Stimulated activated CD8-positive, alpha-beta memory T cell treated with anti-CD3 and anti-CD28 coated beads, Interleukin-2, amount 100 ng/mL, for 48 hours (primary cell): Measurements from ENCODE around the gene PANK4.

Experiments used
- DNase-seq, 2 donors: peaks; one replicate each; pipeline ENCODE4 v3.0.0-alpha.2; 2020; ENCODE audit warnings: low read depth in 2 of 2

PANK4 gene

GRCh38 chr1:2512862-2513421 is 13.5 kb downstream of the PANK4 start:
- no peak for DNase-seq

- no peak for DNase-seq
Measured at GRCh38 chr1:2510366-2511155, 15.8 kb downstream of the PANK4 start.

DNA sequence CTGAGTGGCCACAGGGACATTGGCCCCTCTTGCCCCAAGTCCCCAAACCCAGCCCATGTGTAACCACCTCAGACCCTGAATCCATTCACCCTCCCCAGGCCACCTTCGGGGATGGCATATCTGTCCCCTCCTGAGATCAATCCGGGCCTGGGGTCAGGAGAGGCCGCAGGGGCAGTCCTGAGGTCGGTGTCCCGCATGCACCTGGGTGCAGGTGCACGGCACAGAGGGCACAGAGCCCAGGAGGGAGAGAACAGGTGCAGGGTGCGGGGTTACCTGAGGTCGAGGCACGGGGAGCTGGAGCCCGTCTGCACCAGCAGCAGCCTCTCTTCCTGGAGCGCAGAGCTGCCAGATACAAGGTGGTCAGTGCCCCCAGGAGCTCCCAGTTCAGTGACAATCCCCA is 16.8 kb downstream of the PANK4 start:
- no peak for DNase-seq

- no peak for DNase-seq
Measured at GRCh38 chr1:2508751-2509150, 17.6 kb downstream of the PANK4 start.

DNA sequence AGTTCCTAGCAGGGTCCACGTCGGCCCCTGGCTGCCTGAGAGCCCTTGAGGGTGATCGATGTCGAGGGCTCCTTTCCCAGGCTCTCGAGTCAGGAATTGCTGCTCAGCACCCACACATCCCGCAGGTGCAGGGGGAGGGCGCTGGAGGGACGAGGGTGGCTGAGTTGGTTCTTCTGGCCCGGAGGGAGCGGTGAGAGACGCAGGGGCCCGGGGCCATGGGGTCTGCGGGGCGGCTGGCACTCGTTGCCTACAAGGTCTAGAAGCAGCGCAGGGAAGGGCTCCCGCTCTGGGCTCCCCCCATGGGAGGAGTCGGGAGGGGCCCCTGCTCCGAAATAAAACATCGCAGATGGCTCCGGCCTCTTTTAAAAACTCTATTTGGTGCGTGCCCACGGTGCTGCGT is 18.2 kb downstream of the PANK4 start:
- DNase-seq = no peak

GRCh38 chr1:2507744-2508155 is 18.6 kb downstream of the PANK4 start:
- DNase-seq = no peak

DNA sequence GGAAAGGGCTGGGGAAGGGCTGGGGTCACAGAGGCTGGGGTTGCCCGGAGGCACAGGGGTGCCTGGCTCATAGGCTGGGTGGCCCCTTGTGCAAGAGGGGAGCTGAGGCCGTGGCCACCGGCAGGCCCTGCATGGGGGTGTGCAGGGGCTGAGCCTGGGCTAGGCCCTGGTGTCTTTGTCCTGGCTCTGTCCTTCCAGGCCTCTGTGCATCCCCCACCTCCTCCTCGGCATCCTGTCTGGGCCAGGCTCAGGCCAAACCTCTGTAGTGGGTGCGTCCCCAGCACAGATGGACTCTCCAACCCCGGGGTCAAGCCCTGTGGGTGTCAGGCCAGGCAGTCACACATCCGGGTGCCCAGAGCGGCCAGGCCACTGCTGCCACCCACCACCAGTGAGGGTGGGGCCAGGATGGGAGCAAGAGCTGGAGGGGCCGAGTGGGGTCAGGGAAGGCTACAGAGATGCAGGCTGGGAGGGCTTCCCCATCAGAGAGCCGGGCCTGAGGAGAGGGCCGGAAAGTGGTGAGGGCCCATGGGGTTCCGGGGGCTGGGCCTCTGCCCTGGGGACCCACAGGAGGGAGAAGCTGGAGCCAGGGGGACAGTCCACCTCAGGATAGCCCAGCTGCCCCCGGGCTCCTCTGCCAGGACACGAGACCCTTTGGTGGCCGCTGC is 19.4 kb downstream of the PANK4 start:
- DNase-seq = no peak

- DNase-seq = no peak
Measured at GRCh38 chr1:2506007-2506860, 20.2 kb downstream of the PANK4 start.

- DNase-seq = no peak
Measured at GRCh38 chr1:2505461-2505994, 20.9 kb downstream of the PANK4 start.

GRCh38 chr1:2504949-2505272 is 21.5 kb downstream of the PANK4 start:
- no peak for DNase-seq

DNA sequence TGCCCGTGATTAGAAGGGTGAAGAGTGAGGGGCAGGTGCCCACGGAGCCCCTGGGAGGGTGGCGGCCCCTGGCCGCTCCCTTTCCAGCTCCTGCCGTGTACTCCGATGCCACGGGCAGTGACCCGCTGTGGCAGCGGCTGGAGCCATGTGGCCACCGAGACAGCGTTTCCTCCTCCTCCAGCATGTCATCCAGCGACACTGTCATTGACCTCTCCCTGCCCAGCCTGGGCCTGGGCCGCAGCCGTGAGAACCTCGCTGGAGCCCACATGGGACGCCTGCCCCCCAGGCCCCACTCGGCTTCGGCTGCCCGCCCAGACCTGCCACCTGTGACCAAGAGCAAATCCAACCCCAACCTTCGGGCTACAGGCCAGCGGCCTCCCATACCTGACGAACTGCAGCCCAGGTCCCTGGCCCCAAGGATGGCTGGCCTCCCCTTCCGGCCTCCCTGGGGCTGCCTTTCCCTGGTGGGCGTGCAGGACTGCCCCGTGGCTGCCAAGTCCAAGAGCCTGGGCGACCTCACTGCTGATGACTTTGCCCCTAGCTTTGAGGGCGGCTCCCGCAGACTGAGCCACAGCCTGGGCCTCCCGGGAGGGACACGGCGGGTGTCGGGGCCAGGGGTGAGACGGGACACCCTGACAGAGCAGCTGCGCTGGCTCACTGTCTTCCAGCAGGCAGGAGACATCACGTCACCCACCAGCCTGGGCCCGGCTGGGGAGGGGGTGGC is 22.0 kb downstream of the PANK4 start:
- no peak for DNase-seq

DNA sequence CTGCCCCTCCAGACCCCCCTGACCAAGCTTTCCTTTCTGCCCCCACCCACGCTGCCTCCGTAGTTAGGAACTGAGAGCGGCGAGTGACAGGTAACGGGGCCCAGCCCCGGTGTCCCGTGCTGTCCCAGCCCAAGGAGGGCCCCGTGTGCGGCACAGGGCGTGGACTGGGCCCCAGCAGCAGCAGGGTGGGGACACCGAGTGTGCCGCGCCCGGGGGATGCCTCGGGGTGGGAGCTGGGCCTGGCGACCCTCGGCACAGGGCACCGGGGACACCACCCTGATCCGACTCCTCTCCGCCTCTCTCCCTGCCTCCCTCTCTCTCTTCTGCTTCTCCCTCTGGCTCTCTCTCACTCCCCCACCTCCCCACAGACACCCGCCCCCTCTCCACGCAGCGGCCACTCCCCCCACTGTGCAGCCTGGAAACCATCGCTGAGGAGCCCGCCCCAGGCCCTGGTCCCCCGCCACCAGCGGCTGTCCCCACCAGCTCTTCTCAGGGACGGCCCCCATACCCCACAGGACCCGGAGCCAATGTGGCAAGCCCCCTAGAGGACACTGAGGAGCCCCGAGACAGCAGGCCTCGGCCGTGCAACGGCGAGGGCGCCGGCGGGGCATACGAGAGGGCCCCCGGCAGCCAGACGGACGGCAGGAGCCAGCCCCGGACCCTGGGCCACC is 22.7 kb downstream of the PANK4 start:
- DNase-seq = no peak

DNA sequence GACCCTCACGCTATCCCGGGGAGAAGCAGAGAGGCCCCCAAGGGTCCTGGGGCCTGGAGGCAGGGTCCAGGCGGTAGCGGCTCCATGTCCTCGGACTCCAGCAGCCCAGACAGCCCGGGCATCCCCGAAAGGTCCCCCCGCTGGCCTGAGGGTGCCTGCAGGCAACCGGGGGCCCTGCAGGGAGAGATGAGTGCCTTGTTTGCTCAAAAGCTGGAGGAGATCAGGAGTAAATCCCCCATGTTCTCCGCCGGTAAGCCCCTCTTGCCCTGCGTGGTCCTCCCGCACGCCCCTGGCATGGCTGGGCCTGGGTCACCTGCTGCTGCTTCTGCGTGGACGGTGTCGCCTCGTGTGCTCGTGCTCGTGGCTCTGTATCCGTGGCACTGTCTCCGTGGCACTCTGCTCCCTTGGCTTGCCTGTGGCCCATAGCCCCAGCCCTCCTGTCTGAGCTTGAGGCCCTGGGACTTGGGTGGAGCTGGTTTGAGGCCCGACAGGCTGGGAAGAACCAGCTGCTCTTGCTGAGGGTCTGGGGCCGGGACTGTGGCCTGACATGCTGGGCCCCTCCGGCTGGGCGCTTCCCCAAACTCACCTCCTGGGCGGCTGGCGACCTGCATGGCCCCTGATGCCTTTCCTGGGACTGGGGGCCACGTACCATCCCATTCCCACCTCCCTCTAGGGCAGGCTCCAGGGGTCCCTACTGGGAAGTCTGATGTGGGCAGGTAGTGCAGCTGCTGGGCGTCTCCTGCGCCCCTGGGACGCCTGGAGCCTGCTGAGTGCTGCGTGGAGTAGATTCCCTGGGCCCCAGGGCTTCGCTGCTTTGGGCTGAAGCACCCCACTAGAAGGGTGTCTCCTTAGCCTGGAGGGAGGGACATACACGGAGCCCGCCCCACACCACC is 23.5 kb downstream of the PANK4 start:
- no peak for DNase-seq

DNA sequence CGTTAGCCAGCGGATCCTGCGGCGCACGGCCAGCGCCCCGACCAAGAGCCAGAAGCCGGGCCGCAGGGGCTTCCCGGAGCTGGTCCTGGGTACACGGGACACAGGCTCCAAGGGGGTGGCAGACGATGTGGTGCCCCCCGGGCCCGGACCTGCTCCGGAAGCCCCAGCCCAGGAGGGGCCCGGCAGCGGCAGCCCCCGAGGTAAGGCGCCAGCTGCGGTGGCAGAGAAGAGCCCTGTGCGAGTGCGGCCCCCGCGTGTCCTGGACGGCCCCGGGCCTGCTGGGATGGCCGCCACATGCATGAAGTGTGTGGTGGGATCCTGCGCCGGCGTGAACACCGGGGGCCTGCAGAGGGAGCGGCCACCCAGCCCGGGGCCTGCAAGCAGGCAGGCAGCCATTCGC is 24.2 kb downstream of the PANK4 start:
- no peak for DNase-seq

DNA sequence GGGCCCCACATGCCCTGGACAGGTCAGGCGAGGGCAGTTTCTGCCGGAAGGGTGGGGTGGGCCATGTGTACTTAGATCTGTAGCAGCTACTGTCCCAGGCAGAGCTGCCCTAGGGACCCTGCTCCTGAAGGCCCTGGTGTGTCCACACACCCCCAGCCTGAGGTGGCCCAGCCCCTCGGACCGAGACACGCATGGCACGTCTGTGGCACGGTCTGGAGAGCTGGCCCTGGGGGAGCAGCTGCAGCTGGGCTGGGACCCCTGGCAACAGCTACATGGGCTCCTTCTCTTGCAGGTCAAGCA is 24.6 kb downstream of the PANK4 start:
- no peak for DNase-seq

DNA sequence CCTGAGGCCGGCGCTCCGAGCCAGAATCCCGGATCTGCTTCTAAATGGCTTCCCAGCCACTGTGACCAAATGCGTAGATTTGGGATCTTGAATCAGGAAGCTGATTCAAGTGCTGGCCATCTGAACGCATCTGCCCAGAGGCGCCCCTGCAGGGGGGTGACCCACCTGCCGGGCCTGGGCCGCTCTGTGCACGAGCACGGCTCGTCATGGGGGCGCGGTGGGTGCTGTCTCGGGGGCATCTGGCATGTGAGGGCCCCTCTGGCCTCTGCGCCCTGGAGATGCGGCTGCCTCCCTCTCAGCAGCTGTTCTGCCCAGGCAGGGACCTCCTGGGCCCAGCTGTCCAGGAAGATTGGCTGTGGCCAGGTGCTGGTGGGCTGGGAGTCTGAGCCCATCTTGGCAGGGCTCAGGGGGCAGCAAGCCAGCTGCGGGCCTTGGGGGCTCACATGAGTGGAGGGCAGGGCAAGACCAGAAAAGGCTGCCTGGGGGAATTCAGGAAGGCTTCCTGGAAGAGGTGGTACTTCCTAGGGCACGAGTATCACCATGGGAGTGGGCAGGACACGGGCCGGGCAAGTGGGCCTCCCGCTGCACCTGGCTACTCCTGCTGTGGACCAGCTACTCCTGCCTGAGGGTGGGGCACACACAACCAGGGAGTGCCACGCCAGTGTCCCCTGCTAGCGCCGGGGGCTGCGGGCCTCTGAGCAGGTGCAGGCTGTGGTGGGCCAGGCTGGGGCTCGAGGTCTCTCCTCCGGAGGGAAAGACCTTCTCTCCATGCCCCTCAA is 25.2 kb downstream of the PANK4 start:
- no peak for DNase-seq

- no peak for DNase-seq
Measured at GRCh38 chr1:2499986-2500596, 26.3 kb downstream of the PANK4 start.

DNA sequence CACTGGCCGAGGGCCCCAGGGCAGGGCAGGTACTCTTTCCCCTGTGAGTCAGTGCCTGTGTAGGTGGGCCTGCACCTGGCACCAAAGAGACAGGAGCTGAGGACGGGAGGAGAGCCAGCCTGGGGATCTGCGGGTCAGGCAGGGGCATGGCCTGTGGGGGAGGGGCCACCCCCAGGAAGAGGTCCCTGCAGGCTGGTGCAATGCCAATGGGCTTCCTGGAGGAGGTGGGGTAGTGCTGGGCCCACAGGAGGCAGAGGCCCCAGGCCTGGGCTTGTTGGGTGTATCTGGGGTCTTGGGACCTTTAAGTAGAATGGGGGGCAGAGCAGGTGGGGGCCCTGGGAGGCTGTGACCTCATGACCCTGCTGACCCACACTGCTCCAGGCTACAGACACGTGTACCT is 27.1 kb downstream of the PANK4 start:
- DNase-seq = no peak

DNA sequence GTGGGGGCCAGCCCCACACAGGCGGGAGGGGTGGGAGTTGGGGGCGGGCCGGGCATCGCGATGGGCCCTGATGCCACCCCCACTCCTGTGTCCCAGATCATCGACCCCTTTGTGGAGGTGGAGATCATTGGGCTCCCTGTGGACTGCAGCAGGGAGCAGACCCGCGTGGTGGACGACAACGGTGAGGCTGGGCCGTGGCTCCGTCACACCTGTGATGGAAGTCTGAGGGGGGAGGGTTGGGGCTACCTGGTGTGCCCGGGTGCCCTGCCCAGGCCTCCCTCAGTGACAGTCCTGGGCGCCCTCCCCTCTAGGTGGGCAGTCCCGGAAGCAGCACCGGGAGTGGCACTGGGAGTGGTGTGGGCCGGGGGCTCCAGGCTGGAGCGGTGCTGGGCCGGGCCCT is 27.7 kb downstream of the PANK4 start:
- DNase-seq = no peak
